T-helper 17 cell (primary cell): ENCODE data around the gene VWA8. TPM values are rescaled to one million over a fixed set of nuclear protein-coding genes. Genes with fewer than 3 reads are reported as not detected.
A peak's percentile ranks its signal among the peaks of the same experiment; 100 is the strongest.

Source experiments
- ATAC-seq: fragments of 150-1000 bp; cut with Tn5 transposase; 2 replicates; pipeline ENCODE4 v1.10.0; 2021; ENCODE audit warnings: mild to moderate bottlenecking, moderate library complexity
- DNase-seq, 3 donors: peaks; one replicate each; pipeline versions ENCODE4 v3.0.0 to v3.0.0-alpha.2; 2020 to 2021
- H3K9me3 ChIP-seq: one replicate; pipeline ENCODE4 v1.7.0; 2013; ENCODE audit warnings: low read length, mild to moderate bottlenecking; ENCODE audit not compliant: control insufficient read depth, poor library complexity, severe bottlenecking
- H3K27ac Mint-ChIP-seq: one replicate; pipeline ENCODE4 v1.8.0; 2022; ENCODE audit warnings: mild to moderate bottlenecking, moderate library complexity, mixed read lengths
- H3K27me3 Mint-ChIP-seq: one replicate; pipeline ENCODE4 v1.8.0; 2022; ENCODE audit warnings: mixed read lengths
- H3K36me3 Mint-ChIP-seq: one replicate; pipeline ENCODE4 v1.8.0; 2022; ENCODE audit warnings: low read depth, mixed read lengths
- H3K4me1 Mint-ChIP-seq: one replicate; pipeline ENCODE4 v1.8.0; 2022; ENCODE audit warnings: mild to moderate bottlenecking, mixed read lengths
- H3K4me3 Mint-ChIP-seq: one replicate; pipeline ENCODE4 v1.8.0; 2022; ENCODE audit warnings: mild to moderate bottlenecking, moderate library complexity, mixed read lengths
- total RNA-seq, 4 donors: library from RNA in 2 of 4; stranded (reverse) in 2 of 4; gene quantifications; one replicate each; pipeline ENCODE4 v1.2.3 and lab custom pipeline; 2022 to 2026

VWA8 gene
- total RNA-seq, 2 donors from 2014 or later, result 21.5 to 23.0 TPM

- ATAC-seq, result no peak
- H3K4me1 Mint-ChIP-seq, result no peaks in the 10 kb centered on the region
- H3K36me3 Mint-ChIP-seq, result peaks cover 3% of the 10 kb centered on the region
- no peak for DNase-seq
- H3K9me3 ChIP-seq, result no peaks in the 10 kb centered on the region
- H3K4me3 Mint-ChIP-seq, result no peak overlapping the region
- no peaks in the 10 kb centered on the region for H3K27me3 Mint-ChIP-seq
- no peak overlapping the region for H3K27ac Mint-ChIP-seq
These were observed 398.2 kb downstream of the VWA8 start for GRCh38 chr13:41562541-41563178.

GRCh38 chr13:41562083-41562482 lies 398.8 kb downstream of the VWA8 start:
- Mint-ChIP-seq H3K4me1 (no peaks in the 10 kb centered on the region), H3K27ac (no peak overlapping the region), H3K36me3 (peaks cover 3% of the 10 kb centered on the region), H3K27me3 (no peaks in the 10 kb centered on the region), H3K4me3 (no peak overlapping the region)
- DNase-seq (no peak), ATAC-seq (no peak)
- no peaks in the 10 kb centered on the region for H3K9me3 ChIP-seq

GRCh38 chr13:41561170-41561569 lies 399.7 kb downstream of the VWA8 start:
- no peaks in the 10 kb centered on the region for H3K9me3 ChIP-seq
- Mint-ChIP-seq H3K36me3 (peaks cover 3% of the 10 kb centered on the region), H3K27ac (no peak overlapping the region), H3K4me1 (no peaks in the 10 kb centered on the region), H3K27me3 (no peaks in the 10 kb centered on the region), H3K4me3 (no peak overlapping the region)
- no peak for ATAC-seq
- DNase-seq, result no peak

- no peak for DNase-seq
- ATAC-seq, result no peak
- no peaks in the 10 kb centered on the region for H3K36me3 Mint-ChIP-seq
- H3K27ac Mint-ChIP-seq, result no peak overlapping the region
- H3K9me3 ChIP-seq, result no peaks in the 10 kb centered on the region
- no peak overlapping the region for H3K4me3 Mint-ChIP-seq
- H3K4me1 Mint-ChIP-seq, result peaks cover 5% of the 10 kb centered on the region
- H3K27me3 Mint-ChIP-seq, result no peaks in the 10 kb centered on the region
These were observed 401.9 kb downstream of the VWA8 start for GRCh38 chr13:41558781-41559560.

- no peaks in the 10 kb centered on the region for H3K36me3 Mint-ChIP-seq
- no peak overlapping the region for H3K27ac Mint-ChIP-seq
- ATAC-seq (no peak), DNase-seq (no peak)
- H3K27me3 Mint-ChIP-seq, result no peaks in the 10 kb centered on the region
- peaks cover 5% of the 10 kb centered on the region for H3K4me1 Mint-ChIP-seq
- H3K4me3 Mint-ChIP-seq, result no peak overlapping the region
- H3K9me3 ChIP-seq, result no peaks in the 10 kb centered on the region
These were observed 403.2 kb downstream of the VWA8 start for GRCh38 chr13:41557719-41558118.

GRCh38 chr13:41554626-41555386 lies 406.1 kb downstream of the VWA8 start:
- H3K4me3 Mint-ChIP-seq, result no peak overlapping the region
- ATAC-seq (no peak), DNase-seq (no peak)
- H3K4me1 Mint-ChIP-seq, result peaks cover 5% of the 10 kb centered on the region
- peak overlapping the region; percentile 16 for H3K27ac Mint-ChIP-seq
- no peaks in the 10 kb centered on the region for H3K9me3 ChIP-seq
- no peaks in the 10 kb centered on the region for H3K27me3 Mint-ChIP-seq
- no peaks in the 10 kb centered on the region for H3K36me3 Mint-ChIP-seq

GRCh38 chr13:41554180-41554579 lies 406.7 kb downstream of the VWA8 start:
- no peaks in the 10 kb centered on the region for H3K9me3 ChIP-seq
- ATAC-seq (no peak), DNase-seq (no peak)
- H3K4me3 Mint-ChIP-seq, result no peak overlapping the region
- H3K27ac Mint-ChIP-seq, result no peak overlapping the region
- peaks cover 5% of the 10 kb centered on the region for H3K4me1 Mint-ChIP-seq
- H3K27me3 Mint-ChIP-seq, result no peaks in the 10 kb centered on the region
- no peaks in the 10 kb centered on the region for H3K36me3 Mint-ChIP-seq

- Mint-ChIP-seq H3K27me3 (peaks cover 6% of the 10 kb centered on the region), H3K4me1 (peaks cover 5% of the 10 kb centered on the region), H3K4me3 (no peak overlapping the region), H3K27ac (no peak overlapping the region), H3K36me3 (no peaks in the 10 kb centered on the region)
- H3K9me3 ChIP-seq, result no peaks in the 10 kb centered on the region
- DNase-seq (no peak), ATAC-seq (no peak)
These were observed 408.9 kb downstream of the VWA8 start for GRCh38 chr13:41552031-41552430.

- H3K4me3 Mint-ChIP-seq, result no peak overlapping the region
- H3K27ac Mint-ChIP-seq, result no peak overlapping the region
- DNase-seq (no peak), ATAC-seq (no peak)
- peaks cover 6% of the 10 kb centered on the region for H3K27me3 Mint-ChIP-seq
- H3K36me3 Mint-ChIP-seq, result no peaks in the 10 kb centered on the region
- H3K9me3 ChIP-seq, result no peaks in the 10 kb centered on the region
- H3K4me1 Mint-ChIP-seq, result peaks cover 8% of the 10 kb centered on the region
These were observed 410.6 kb downstream of the VWA8 start for GRCh38 chr13:41550276-41550675.

- Mint-ChIP-seq H3K27me3 (peaks cover 6% of the 10 kb centered on the region), H3K4me3 (no peak overlapping the region), H3K36me3 (no peaks in the 10 kb centered on the region), H3K27ac (no peak overlapping the region), H3K4me1 (peaks cover 8% of the 10 kb centered on the region)
- no peak for ATAC-seq
- H3K9me3 ChIP-seq, result no peaks in the 10 kb centered on the region
- DNase-seq, result no peak
These were observed 411.4 kb downstream of the VWA8 start for GRCh38 chr13:41549491-41549890.

GRCh38 chr13:41548910-41549309 lies 412.0 kb downstream of the VWA8 start:
- H3K27me3 Mint-ChIP-seq, result peaks cover 6% of the 10 kb centered on the region
- no peak overlapping the region for H3K4me3 Mint-ChIP-seq
- no peak for DNase-seq
- no peak for ATAC-seq
- no peak overlapping the region for H3K27ac Mint-ChIP-seq
- H3K9me3 ChIP-seq, result no peaks in the 10 kb centered on the region
- H3K36me3 Mint-ChIP-seq, result no peaks in the 10 kb centered on the region
- peaks cover 3% of the 10 kb centered on the region for H3K4me1 Mint-ChIP-seq

- H3K4me3 Mint-ChIP-seq, result no peak overlapping the region
- H3K27me3 Mint-ChIP-seq, result peaks cover 6% of the 10 kb centered on the region
- H3K36me3 Mint-ChIP-seq, result no peaks in the 10 kb centered on the region
- H3K27ac Mint-ChIP-seq, result no peak overlapping the region
- ATAC-seq, result no peak
- DNase-seq, result no peak
- peaks cover 3% of the 10 kb centered on the region for H3K4me1 Mint-ChIP-seq
- no peaks in the 10 kb centered on the region for H3K9me3 ChIP-seq
These were observed 412.9 kb downstream of the VWA8 start for GRCh38 chr13:41548031-41548430.

GRCh38 chr13:41547251-41548000 lies 413.5 kb downstream of the VWA8 start:
- Mint-ChIP-seq H3K27me3 (peaks cover 6% of the 10 kb centered on the region), H3K27ac (no peak overlapping the region), H3K4me1 (peaks cover 3% of the 10 kb centered on the region), H3K4me3 (no peak overlapping the region), H3K36me3 (no peaks in the 10 kb centered on the region)
- ATAC-seq (no peak), DNase-seq (no peak)
- H3K9me3 ChIP-seq, result no peaks in the 10 kb centered on the region
